ENCODE measurements around the gene OLFML2A.

The OLFML2A gene

GRCh38 chr9:124855944-124856765 lies 79.2 kb downstream of the OLFML2A start (continued):
- TF ChIP-seq KLF17 (tag by site-specific recombination; IDR thresholded peaks at IDR 0.05), result no peak
- TF ChIP-seq ZFP41 (tag by site-specific recombination; IDR thresholded peaks at IDR 0.05; ENCODE audit: borderline replicate concordance), result no peak
- TF ChIP-seq ZBTB17 (tag by site-specific recombination; IDR thresholded peaks at IDR 0.05), result 0 out of 2 replicates have a peak, but pooled peaks have one; percentile 53
- TF ChIP-seq CTCF (tag by site-specific recombination; IDR thresholded peaks at IDR 0.05), result peak; percentile 82
- no peak for TF ChIP-seq ZNF621 (tag by site-specific recombination; IDR thresholded peaks at IDR 0.05)
- no peak for TF ChIP-seq ZNF513 (tag by site-specific recombination; IDR thresholded peaks at IDR 0.05)
- TF ChIP-seq ZNF169 (tag by site-specific recombination; IDR thresholded peaks at IDR 0.05), result no peak
- no peak for TF ChIP-seq ZEB2 (tag by site-specific recombination; IDR thresholded peaks at IDR 0.05)
- no peak for TF ChIP-seq SCRT1 (tag by site-specific recombination; IDR thresholded peaks at IDR 0.05; ENCODE audit: borderline replicate concordance)
- no peak for TF ChIP-seq ZNF792 (tag by site-specific recombination; IDR thresholded peaks at IDR 0.05)
- TF ChIP-seq ZNF335 (tag by site-specific recombination; conservative IDR thresholded peaks at IDR 0.05), result no peak
- no peak for TF ChIP-seq ZNF514 (tag by site-specific recombination; IDR thresholded peaks at IDR 0.05)
- no peak for TF ChIP-seq ZNF138 (tag by site-specific recombination; IDR thresholded peaks at IDR 0.05; ENCODE audit: borderline replicate concordance)
- TF ChIP-seq ZNF19 (tag by site-specific recombination; IDR thresholded peaks at IDR 0.05; ENCODE audit: low read depth), result no peak
- no peak for TF ChIP-seq ZNF366 (tag by site-specific recombination; conservative IDR thresholded peaks at IDR 0.05)
- no peak for TF ChIP-seq BCL6B (tag by site-specific recombination; IDR thresholded peaks at IDR 0.05)
- no peak for TF ChIP-seq ZNF830 (tag by site-specific recombination; IDR thresholded peaks at IDR 0.05; ENCODE audit: low read depth)
- TF ChIP-seq ZSCAN5A (tag by site-specific recombination; IDR thresholded peaks at IDR 0.05), result no peak
- TF ChIP-seq ZNF596 (tag by site-specific recombination; IDR thresholded peaks at IDR 0.05), result no peak
- no peak for TF ChIP-seq ZNF610 (tag by site-specific recombination; IDR thresholded peaks at IDR 0.05; ENCODE audit: borderline replicate concordance)
- no peak for TF ChIP-seq ZNF660 (tag by site-specific recombination; IDR thresholded peaks at IDR 0.05)
- no peak for TF ChIP-seq ZBTB21 (tag by site-specific recombination; IDR thresholded peaks at IDR 0.05)
- TF ChIP-seq GLIS2 (tag by site-specific recombination; IDR thresholded peaks at IDR 0.05), result 0 out of 2 replicates have a peak, but pooled peaks have one; percentile 21
- TF ChIP-seq ZNF670 (tag by site-specific recombination; IDR thresholded peaks at IDR 0.05; ENCODE audit: low read depth), result no peak
- TF ChIP-seq ZNF510 (tag by site-specific recombination; IDR thresholded peaks at IDR 0.05; ENCODE audit: insufficient replicate concordance), result no peak
- no peak for TF ChIP-seq SCRT2 (tag by site-specific recombination; IDR thresholded peaks at IDR 0.05)
- no peak for TF ChIP-seq ZNF239 (tag by site-specific recombination; IDR thresholded peaks at IDR 0.05)
- TF ChIP-seq PRDM10 (tag by site-specific recombination; IDR thresholded peaks at IDR 0.05), result peak; percentile 21; the same call in 1 of the 2 replicates
- no peak; the same call in 1 of the 2 replicates for TF ChIP-seq ZIC2 (tag by site-specific recombination; IDR thresholded peaks at IDR 0.05)

Data from HEK293 (cell line).